Peyer's patch (tissue), 4 donors: ENCODE data around the gene CMTM2. TPM values are rescaled to one million over a fixed set of nuclear protein-coding genes. Genes with fewer than 3 reads are reported as not detected.
A peak's percentile ranks its signal among the peaks of the same experiment; 100 is the strongest.
"Not testable (repeated sequence)": the region's sequence is repeated elsewhere in the genome, so short reads cannot be mapped to it uniquely, and the experiment has no call there.

Experiments
- DNase-seq, 3 donors: peaks; one replicate each; pipeline ENCODE4 v3.0.0-alpha.2; 2017 to 2019
- H3K27ac ChIP-seq, 4 donors: fragments of 200-600 bp; sonication (generic); one replicate each; pipeline ENCODE4 v1.5.1; 2016 to 2019
- H3K27me3 ChIP-seq, 2 donors: fragments of 200-600 bp; sonication (generic); one replicate each; pipeline ENCODE4 v1.5.1; 2019
- H3K36me3 ChIP-seq, 3 donors: fragments of 200-600 bp; sonication (generic); one replicate each; pipeline ENCODE4 v1.5.1; 2016 to 2019
- H3K4me1 ChIP-seq, 4 donors: fragments of 200-600 bp; sonication (generic); one replicate each; pipeline ENCODE4 v1.5.1; 2016 to 2019
- H3K4me3 ChIP-seq, 4 donors: fragments of 200-600 bp; sonication (generic); 1 replicate in 3 of 4; 2 replicates in 1 of 4; pipeline ENCODE4 v1.5.1; 2016 to 2019; ENCODE audit warnings: mild to moderate bottlenecking in 1 of 4
- H3K9me3 ChIP-seq, 4 donors: fragments of 200-600 bp; sonication (generic); one replicate each; pipeline ENCODE4 v1.5.1; 2016 to 2019; ENCODE audit warnings: mild to moderate bottlenecking in 1 of 4
- CTCF ChIP-seq, 6 experiments: fragments of 450-650 bp in 4 of 6; fragments of 200-600 bp in 2 of 6; sonication (generic) in 1 of 6; IDR thresholded peaks; one replicate each; pipeline ENCODE4 v1.5.1; 2017 to 2019; ENCODE audit warnings: antibody characterized with exemption in 6 of 6, mild to moderate bottlenecking in 3 of 6, moderate library complexity in 1 of 6
- POLR2A ChIP-seq, 2 donors: fragments of 450-650 bp; IDR thresholded peaks; one replicate each; pipeline ENCODE4 v1.5.1; 2017; ENCODE audit warnings: antibody characterized with exemption in 2 of 2, mild to moderate bottlenecking in 2 of 2, moderate library complexity in 2 of 2
- total RNA-seq, 4 donors: library from RNA; depleted of rRNA; stranded (reverse); fragments of >200 nt; gene quantifications; one replicate each; pipeline ENCODE4 v1.1.0, GENCODE V29; 2016

CMTM2 gene
- total RNA-seq, 4 donors from 2014 or later: not detected

GRCh38 chr16:66608241-66609138, 29.2 kb downstream of the CMTM2 start:
- Histone ChIP-seq H3K36me3 (peaks cover 0 to 37% (median 0%) of the 10 kb centered on the region in 3 donors), H3K4me1 (peaks cover 0 to 31% (median 16%) of the 10 kb centered on the region in 4 donors), H3K27ac (peak overlapping the region in 1 of 4 donors; percentile 55), H3K9me3 (no peaks in the 10 kb centered on the region), H3K27me3 (no peaks in the 10 kb centered on the region), H3K4me3 (no peak overlapping the region)
- TF ChIP-seq POLR2A (IDR thresholded peaks at IDR 0.05) (no peak), CTCF (IDR thresholded peaks at IDR 0.05) (peak; percentile 54 to 91 (median 78))
- DNase-seq: peak; percentile 65 to 94 (median 88)

GRCh38 chr16:66609139-66609510, 29.9 kb downstream of the CMTM2 start:
- Histone ChIP-seq H3K36me3 (peaks cover 0 to 40% (median 0%) of the 10 kb centered on the region in 3 donors), H3K27ac (peak overlapping the region in 1 of 4 donors; percentile 55), H3K4me1 (peaks cover 0 to 25% (median 16%) of the 10 kb centered on the region in 4 donors), H3K27me3 (no peaks in the 10 kb centered on the region), H3K9me3 (no peaks in the 10 kb centered on the region), H3K4me3 (no peak overlapping the region)
- no peak for DNase-seq
- TF ChIP-seq CTCF (IDR thresholded peaks at IDR 0.05) (no peak), POLR2A (IDR thresholded peaks at IDR 0.05) (no peak)

- Histone ChIP-seq H3K27ac (no peak overlapping the region), H3K4me1 (peaks cover 0 to 17% (median 15%) of the 10 kb centered on the region in 4 donors), H3K9me3 (no peaks in the 10 kb centered on the region), H3K36me3 (peaks cover 0 to 51% (median 0%) of the 10 kb centered on the region in 3 donors), H3K27me3 (no peaks in the 10 kb centered on the region), H3K4me3 (no peak overlapping the region)
- no peak for TF ChIP-seq POLR2A (IDR thresholded peaks at IDR 0.05)
- TF ChIP-seq CTCF (IDR thresholded peaks at IDR 0.05): no peak
- DNase-seq: no peak
Observed at GRCh38 chr16:66610111-66610820, 31.0 kb downstream of the CMTM2 start.

- not testable (repeated sequence) for H3K9me3 ChIP-seq, H3K4me3 ChIP-seq, DNase-seq, H3K27me3 ChIP-seq, H3K4me1 ChIP-seq, H3K27ac ChIP-seq
- H3K36me3 ChIP-seq: peaks cover 0 to 55% (median 0%) of the 10 kb centered on the region in 3 donors
Observed at GRCh38 chr16:66611911-66612310, 32.6 kb downstream of the CMTM2 start.

- peaks cover 0 to 55% (median 0%) of the 10 kb centered on the region in 3 donors for H3K36me3 ChIP-seq
- peaks cover 0 to 4% (median 0%) of the 10 kb centered on the region in 4 donors for H3K4me1 ChIP-seq
- no peak overlapping the region for H3K4me3 ChIP-seq
- H3K27me3 ChIP-seq: no peaks in the 10 kb centered on the region
- H3K9me3 ChIP-seq: no peaks in the 10 kb centered on the region
- DNase-seq: no peak
- no peak for TF ChIP-seq CTCF (IDR thresholded peaks at IDR 0.05)
- TF ChIP-seq POLR2A (IDR thresholded peaks at IDR 0.05): no peak
- H3K27ac ChIP-seq: no peak overlapping the region
Observed at GRCh38 chr16:66612422-66612821, 33.2 kb downstream of the CMTM2 start.
